Measurements from ENCODE around the gene TMEM201.

GRCh38 chr1:9603766-9604753, 15.3 kb downstream of the TMEM201 start:
- no peak for TF ChIP-seq CTCF (IDR thresholded peaks at IDR 0.05)
- TF ChIP-seq POLR2A (IDR thresholded peaks at IDR 0.05), result no peak
